Spinal cord (tissue), 10 donors: ENCODE measurements around the gene A1CF. TPM values are rescaled to one million over a fixed set of nuclear protein-coding genes. Genes with fewer than 3 reads are reported as not detected.
"Not testable (repeated sequence)": the region's sequence is repeated elsewhere in the genome, so short reads cannot be mapped to it uniquely, and the experiment has no call there.

Source experiments
- DNase-seq, 6 donors: peaks; one replicate each; pipeline versions ENCODE4 v3.0.0 to v3.0.0-alpha.2; 2013 to 2015; ENCODE audit warnings: low spot score in 6 of 6, low read depth in 4 of 6
- H3K27ac ChIP-seq: one replicate; pipeline ENCODE4 v1.5.1; 2013; ENCODE audit warnings: low read depth, low read length, control low read depth
- H3K27me3 ChIP-seq: one replicate; pipeline ENCODE4 v1.6.1; 2013; ENCODE audit warnings: low read length; ENCODE audit not compliant: control insufficient read depth, insufficient read depth
- H3K36me3 ChIP-seq: one replicate; pipeline ENCODE4 v1.6.1; 2013; ENCODE audit warnings: low read length; ENCODE audit not compliant: control insufficient read depth, insufficient read depth
- H3K4me1 ChIP-seq: one replicate; pipeline ENCODE4 v1.6.1; 2013; ENCODE audit warnings: low read length; ENCODE audit not compliant: control insufficient read depth, insufficient read depth
- H3K4me3 ChIP-seq: one replicate; pipeline ENCODE4 v1.5.1; 2013; ENCODE audit warnings: low read depth, low read length, control low read depth
- H3K9me3 ChIP-seq: one replicate; pipeline ENCODE4 v1.6.1; 2013; ENCODE audit warnings: low read length; ENCODE audit not compliant: control insufficient read depth, insufficient read depth
- WGBS: methylation state at CpG from one replicate; pipeline ENCODE4 v1.1.5; 2013; ENCODE audit warnings: missing lambda C conversion rate; ENCODE audit not compliant: insufficient coverage; 5-methylcytosine and 5-hydroxymethylcytosine counted together
- long read RNA-seq, 4 donors: transcript quantifications; one replicate each; lab custom pipeline, GENCODE V29; 2026
- polyA plus RNA-seq, 2 donors: library from polyadenylated mRNA; unstranded; fragments of 120-200 nt; gene quantifications; one replicate each; pipeline ENCODE4 v1.2.1, GENCODE V29; 2013; ENCODE audit not compliant: insufficient read length in 2 of 2
- total RNA-seq, 2 donors: library from RNA; depleted of rRNA in 1 of 2; stranded (reverse); fragments of 120-200 nt in 1 of 2; fragments of >200 nt in 1 of 2; gene quantifications; one replicate each; pipeline versions ENCODE4 v1.2.3 to v1.2.4, GENCODE V29; 2013 to 2014
- donor health status: healthy.

The A1CF gene, protein sequence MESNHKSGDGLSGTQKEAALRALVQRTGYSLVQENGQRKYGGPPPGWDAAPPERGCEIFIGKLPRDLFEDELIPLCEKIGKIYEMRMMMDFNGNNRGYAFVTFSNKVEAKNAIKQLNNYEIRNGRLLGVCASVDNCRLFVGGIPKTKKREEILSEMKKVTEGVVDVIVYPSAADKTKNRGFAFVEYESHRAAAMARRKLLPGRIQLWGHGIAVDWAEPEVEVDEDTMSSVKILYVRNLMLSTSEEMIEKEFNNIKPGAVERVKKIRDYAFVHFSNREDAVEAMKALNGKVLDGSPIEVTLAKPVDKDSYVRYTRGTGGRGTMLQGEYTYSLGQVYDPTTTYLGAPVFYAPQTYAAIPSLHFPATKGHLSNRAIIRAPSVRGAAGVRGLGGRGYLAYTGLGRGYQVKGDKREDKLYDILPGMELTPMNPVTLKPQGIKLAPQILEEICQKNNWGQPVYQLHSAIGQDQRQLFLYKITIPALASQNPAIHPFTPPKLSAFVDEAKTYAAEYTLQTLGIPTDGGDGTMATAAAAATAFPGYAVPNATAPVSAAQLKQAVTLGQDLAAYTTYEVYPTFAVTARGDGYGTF
- total RNA-seq (not detected), polyA plus RNA-seq (under 1 TPM in 1 of 2 donors, not detected in 1; 0.06 TPM)
- long read RNA-seq, donor 1, result 0 reads
- long read RNA-seq, donor 2, result 0 reads
- long read RNA-seq, donor 3, result 0 reads
- long read RNA-seq, donor 4, result 0 reads

DNA sequence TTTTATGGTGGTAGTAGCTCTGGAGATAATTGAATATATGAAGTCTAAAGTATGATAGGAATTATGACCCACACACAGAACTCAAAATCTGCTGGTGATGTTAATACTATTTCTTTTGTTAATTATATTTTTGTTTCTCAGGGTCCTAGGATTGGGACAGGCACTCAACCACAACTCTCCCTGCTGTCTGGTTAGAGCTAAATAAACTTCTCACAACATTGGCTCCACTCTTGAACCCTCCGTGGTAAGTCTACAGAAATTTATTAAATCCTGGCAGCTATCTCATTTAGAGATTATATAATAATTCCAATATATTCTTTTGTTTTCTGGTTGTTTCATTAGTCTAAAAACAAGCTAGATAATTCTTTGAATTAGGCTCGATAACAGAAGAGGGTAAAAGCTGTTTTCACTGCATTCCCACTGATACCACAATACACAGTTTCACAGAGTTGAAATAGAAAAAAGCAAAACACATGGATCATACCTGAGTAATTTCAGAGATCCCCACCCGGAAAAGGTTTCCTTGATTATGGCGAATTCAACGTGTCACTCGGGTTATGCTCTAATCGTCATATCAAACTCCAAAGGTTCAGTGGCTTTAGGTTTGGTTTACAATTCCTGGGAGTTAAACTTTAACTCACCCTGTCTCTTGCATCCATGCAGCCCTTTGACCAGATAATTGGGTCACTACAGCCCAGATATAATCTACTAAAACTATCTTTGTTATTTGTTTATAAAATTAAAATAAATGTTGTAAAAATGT, at the start of gene A1CF:
Gene A1CF, minus strand, starts transcription at position 531 of the 763 bp plus-strand sequence. CDS start 25,687 bp downstream, outside the sequence.
- Histone ChIP-seq H3K27me3 (no peaks in the 10 kb centered on the region), H3K27ac (no peak within 1 kb of the TSS), H3K36me3 (no peaks in the 10 kb centered on the region), H3K4me1 (no peaks in the 10 kb centered on the region), H3K9me3 (no peaks in the 10 kb centered on the region), H3K4me3 (no peak within 1 kb of the TSS)
- 60% methylated on average over 1 of the region's 7 CpGs for WGBS
- DNase-seq, result no peak

DNA sequence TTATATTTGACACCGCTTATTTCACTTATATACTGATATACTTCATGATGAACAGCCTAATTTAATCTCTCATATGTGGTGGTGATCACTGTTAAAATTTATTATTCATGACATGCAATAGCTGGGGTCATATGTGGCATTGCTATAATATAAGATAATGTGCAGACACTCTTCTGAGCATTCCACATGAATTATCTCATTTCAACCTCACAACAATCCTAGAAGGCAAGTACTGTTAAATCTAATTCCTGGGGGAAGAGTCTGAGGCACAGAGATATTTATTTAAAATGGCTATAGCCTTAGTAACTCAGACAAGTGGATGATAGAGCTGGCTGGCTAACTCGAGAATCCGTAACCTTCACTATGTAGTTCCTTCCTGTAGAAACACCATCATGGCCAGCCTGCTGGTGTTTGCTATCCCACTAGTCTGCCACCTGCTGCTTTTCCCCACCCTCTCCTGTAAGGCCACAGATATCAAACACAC, 46.6 kb upstream of the A1CF start:
- no CpG with 5 or more reads among the region's 3 CpGs for WGBS
- H3K9me3 ChIP-seq, result no peaks in the 10 kb centered on the region
- no peak overlapping the region for H3K27ac ChIP-seq
- H3K27me3 ChIP-seq, result no peaks in the 10 kb centered on the region
- H3K4me3 ChIP-seq, result no peak overlapping the region
- H3K4me1 ChIP-seq, result no peaks in the 10 kb centered on the region
- DNase-seq, result peak in 1 of 6 donors; percentile 32
- no peaks in the 10 kb centered on the region for H3K36me3 ChIP-seq

DNA sequence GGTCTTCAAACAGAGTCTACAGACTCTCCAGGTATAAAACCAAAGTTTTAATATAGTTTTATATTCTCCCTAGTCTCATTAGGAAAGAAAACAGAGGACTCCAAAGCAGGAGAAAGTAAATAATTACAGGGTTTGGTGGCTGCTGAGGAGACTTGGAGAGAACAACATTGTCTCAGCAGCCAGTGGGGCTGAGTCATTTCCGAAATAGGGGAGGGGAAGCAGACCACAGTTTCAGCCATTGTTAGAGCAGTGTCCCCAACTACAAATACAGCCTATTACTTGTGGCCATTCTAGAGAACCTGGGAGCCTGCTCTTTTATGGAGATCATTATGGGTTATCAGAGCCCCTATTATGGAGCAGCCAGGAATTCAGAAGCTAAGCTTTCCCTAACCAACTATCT, 44.2 kb upstream of the A1CF start:
- Histone ChIP-seq H3K27me3 (no peaks in the 10 kb centered on the region), H3K27ac (no peak overlapping the region), H3K9me3 (no peaks in the 10 kb centered on the region), H3K4me3 (no peak overlapping the region), H3K4me1 (no peaks in the 10 kb centered on the region), H3K36me3 (no peaks in the 10 kb centered on the region)
- no CpG with 5 or more reads among the region's 1 CpG for WGBS
- no peak for DNase-seq

DNA sequence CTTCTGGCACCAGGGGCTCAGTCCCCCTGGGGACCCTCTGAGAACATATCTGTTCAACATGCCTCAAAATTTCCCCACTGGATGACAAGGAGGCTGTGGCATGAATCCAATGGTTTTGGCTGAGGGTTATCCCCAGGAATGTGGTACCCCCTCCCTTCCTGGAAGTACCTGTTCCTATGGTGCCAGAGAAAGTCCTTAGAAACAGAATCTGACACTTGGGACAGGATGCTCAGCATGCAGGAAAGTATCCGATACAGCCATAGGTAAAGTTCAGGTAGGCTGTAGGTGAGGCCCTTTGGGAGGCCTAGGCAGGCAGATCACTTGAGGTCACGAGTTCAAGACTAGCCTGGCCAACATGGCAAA, 42.7 kb upstream of the A1CF start:
- DNase-seq, result no peak
- 100% methylated on average over 1 of the region's 2 CpGs for WGBS
- no peak overlapping the region for H3K27ac ChIP-seq
- no peak overlapping the region for H3K4me3 ChIP-seq
- H3K4me1 ChIP-seq, result no peaks in the 10 kb centered on the region
- H3K9me3 ChIP-seq, result peaks cover 4% of the 10 kb centered on the region
- no peaks in the 10 kb centered on the region for H3K27me3 ChIP-seq
- no peaks in the 10 kb centered on the region for H3K36me3 ChIP-seq

DNA sequence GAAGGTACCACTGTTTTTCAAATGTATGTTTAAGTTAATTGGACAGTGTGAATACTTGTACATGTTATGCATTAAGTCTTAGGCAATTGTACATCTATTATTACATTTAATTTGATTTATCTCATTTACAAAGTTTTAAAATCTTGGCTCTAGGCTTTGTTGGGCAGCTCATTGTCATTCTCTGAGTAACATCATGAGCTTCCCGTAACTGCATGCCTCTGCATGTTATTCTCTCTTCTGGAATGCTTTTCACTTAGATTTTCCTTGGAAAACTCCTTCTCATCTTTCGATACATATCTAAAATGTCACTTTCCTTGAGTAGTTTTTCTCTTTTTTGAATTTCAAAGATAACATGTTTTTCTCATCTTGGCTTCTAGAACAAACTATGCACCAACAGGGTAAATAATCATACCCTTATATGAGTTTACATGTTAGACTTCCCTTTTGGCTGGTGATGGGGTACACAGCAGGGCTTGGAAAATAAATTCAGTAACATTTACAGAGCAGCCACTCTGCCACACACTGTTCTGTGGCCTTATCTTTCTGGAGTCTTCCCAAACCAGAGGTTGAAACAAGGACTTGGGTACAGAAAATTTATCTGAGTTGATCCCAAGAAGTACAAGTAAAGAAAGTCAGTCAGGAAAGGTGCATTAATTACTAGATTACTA, 42.2 kb upstream of the A1CF start:
- peaks cover 4% of the 10 kb centered on the region for H3K9me3 ChIP-seq
- no peak overlapping the region for H3K27ac ChIP-seq
- H3K27me3 ChIP-seq, result no peaks in the 10 kb centered on the region
- WGBS, result 67% methylated on average over 1 of the region's 2 CpGs
- H3K4me1 ChIP-seq, result no peaks in the 10 kb centered on the region
- DNase-seq, result no peak
- no peak overlapping the region for H3K4me3 ChIP-seq
- no peaks in the 10 kb centered on the region for H3K36me3 ChIP-seq

DNA sequence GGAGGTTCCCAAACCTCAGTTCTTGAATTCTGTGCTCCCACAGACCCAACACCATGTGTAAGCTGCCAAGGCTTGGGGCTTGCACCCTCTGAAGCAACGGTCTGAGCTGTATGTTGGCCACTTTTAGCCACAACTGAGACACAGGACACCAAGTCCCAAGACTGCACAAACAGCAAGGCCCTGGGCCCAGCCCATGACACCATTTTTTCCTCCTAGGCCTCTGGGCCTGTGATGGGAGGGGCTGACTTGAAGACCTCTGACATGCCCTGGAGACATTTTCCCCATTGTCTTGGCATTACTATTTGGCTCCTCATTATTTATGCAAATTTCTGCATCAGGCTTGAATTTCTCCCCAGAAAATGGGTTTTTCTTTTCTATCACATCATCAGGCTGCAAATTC, 38.0 kb upstream of the A1CF start:
- H3K9me3 ChIP-seq, H3K27ac ChIP-seq, H3K4me3 ChIP-seq, H3K27me3 ChIP-seq, H3K36me3 ChIP-seq, DNase-seq, H3K4me1 ChIP-seq: not testable (repeated sequence)
- 83% methylated on average over 1 of the region's 1 CpG for whole genome bisulfite sequencing

DNA sequence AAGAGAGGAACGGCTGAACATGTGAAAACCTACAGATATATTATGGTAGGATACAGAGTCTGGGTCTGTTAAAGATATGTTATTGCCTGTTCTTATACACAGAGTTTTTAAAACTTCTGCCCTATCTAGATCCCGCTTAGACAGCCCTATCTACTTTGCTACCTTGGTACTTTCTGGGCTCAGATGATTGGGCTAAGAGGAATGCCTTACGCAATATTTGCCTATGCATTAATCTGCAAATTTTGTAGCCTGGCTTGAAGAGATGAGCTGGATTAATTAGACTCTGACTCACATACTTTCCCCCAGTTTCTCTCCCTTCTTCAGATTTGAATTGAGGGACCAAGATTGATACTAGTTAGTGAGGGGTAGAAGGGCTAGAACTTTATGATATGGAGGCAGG, 33.6 kb upstream of the A1CF start:
- no peak overlapping the region for H3K27ac ChIP-seq
- 80% methylated on average over 1 of the region's 3 CpGs for WGBS
- no peak overlapping the region for H3K4me3 ChIP-seq
- DNase-seq, result no peak
- H3K36me3 ChIP-seq, result no peaks in the 10 kb centered on the region
- H3K4me1 ChIP-seq, result no peaks in the 10 kb centered on the region
- H3K27me3 ChIP-seq, result no peaks in the 10 kb centered on the region
- peaks cover 4% of the 10 kb centered on the region for H3K9me3 ChIP-seq

DNA sequence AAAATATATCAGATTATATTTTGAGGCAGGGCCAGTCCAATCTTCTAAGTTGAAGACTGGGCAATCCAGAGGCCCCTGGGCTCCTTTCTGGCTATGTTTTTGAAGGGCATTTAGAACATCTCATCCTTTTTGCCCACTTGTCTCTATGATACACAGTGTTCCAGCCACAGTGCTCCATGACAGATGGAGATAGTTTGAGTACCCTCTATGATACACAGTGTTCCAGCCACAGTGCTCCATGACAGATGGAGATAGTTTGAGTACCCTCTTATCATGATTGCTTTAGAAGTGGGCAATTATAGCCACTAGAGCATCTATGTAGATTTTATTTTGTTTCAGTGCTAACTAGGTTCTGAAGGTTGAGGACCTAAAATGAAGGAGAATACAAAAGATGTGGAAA, 33.1 kb upstream of the A1CF start:
- Histone ChIP-seq H3K9me3 (peaks cover 2% of the 10 kb centered on the region), H3K4me1 (no peaks in the 10 kb centered on the region), H3K4me3 (no peak overlapping the region), H3K27ac (no peak overlapping the region), H3K27me3 (no peaks in the 10 kb centered on the region), H3K36me3 (no peaks in the 10 kb centered on the region)
- DNase-seq, result no peak

DNA sequence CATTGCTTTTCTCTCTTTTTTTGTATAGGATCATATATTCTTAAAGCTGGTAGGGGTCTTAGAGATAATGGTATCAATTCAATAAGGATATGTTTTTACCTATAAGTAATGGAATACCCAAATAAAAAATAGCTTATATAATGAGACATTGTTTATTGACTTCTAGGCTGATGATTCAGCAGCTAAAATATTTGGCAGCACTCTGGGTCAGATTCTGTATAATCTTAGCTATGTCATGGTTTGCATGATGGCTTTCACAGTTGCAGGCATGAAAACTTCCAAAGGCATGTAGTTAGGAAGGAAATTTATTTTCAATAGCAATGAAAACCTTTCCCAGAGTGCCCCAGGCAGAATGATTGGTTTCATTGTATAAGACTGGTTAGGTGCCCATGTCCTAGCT, 32.1 kb upstream of the A1CF start:
- H3K4me1 ChIP-seq, result no peaks in the 10 kb centered on the region
- DNase-seq, result no peak
- H3K27ac ChIP-seq, result no peak overlapping the region
- H3K36me3 ChIP-seq, result no peaks in the 10 kb centered on the region
- no peak overlapping the region for H3K4me3 ChIP-seq
- H3K9me3 ChIP-seq, result no peaks in the 10 kb centered on the region
- no peaks in the 10 kb centered on the region for H3K27me3 ChIP-seq
